ENCODE data around the gene NRXN2. TPM values are rescaled to one million over a fixed set of nuclear protein-coding genes. Genes with fewer than 3 reads are reported as not detected.

The NRXN2 gene
- total and polyA plus RNA-seq, 2 of the 13 experiments (the other 11 are each of a cell fraction or from before 2014, with no cell fraction given): not detected

GRCh38 chr11:64745189-64745520, 22.2 kb upstream of the NRXN2 start:
- 7% methylated on average over 15 of the region's 20 CpGs for WGBS (ENCODE audit: low lambda C conversion rate)
- Histone ChIP-seq H3K36me3 (replicated peaks in 1 of 2; ENCODE audit: control insufficient read depth in 1 of 2, insufficient read depth in 2 of 2, low read length in 2 of 2) (no peaks in the 10 kb centered on the region), H4K20me1 (ENCODE audit: insufficient read depth, low read length) (0 out of 2 replicates have a peak, but pooled peaks cover 3% of the 10 kb centered on the region), H3K9ac (ENCODE audit: insufficient read depth, low read depth, low read length) (no peak overlapping the region), H3K27me3 (ENCODE audit: control insufficient read depth in 1 of 2, insufficient read depth in 2 of 2, low read length in 2 of 2) (peaks cover 13 to 67% of the 10 kb centered on the region in 2 experiments), H3K4me2 (ENCODE audit: low read depth, low read length) (no peak overlapping the region), H3K79me2 (ENCODE audit: insufficient read depth, low read length) (no peaks in the 10 kb centered on the region), H3K4me1 (ENCODE audit: insufficient read depth, low read length) (peaks cover 36% of the 10 kb centered on the region), H2AFZ (ENCODE audit: low read length) (no peak overlapping the region), H3K27ac (ENCODE audit: extremely low read length, insufficient read depth, low read length) (no peak overlapping the region), H3K9me3 (ENCODE audit: low read length) (no peaks in the 10 kb centered on the region), H3K4me3 (replicated peaks in 1 of 3; ENCODE audit: insufficient read depth in 1 of 3, low read depth in 2 of 3, low read length in 3 of 3) (peak overlapping the region in 1 of 3 experiments; percentile 23; a peak in 2 of 6 replicates)
- BruUV-seq (replicated peaks): no TSS peak
- DNase-seq (ENCODE audit: low spot score) (no peak), ATAC-seq (no peak), FAIRE-seq (no peak)
- TF ChIP-seq AKAP8 (CRISPR knock-in tag; IDR thresholded peaks at IDR 0.05): no peak
- no peak for TF ChIP-seq RXRA (CRISPR knock-in tag; IDR thresholded peaks at IDR 0.05)
- no peak for TF ChIP-seq BCL3 (CRISPR knock-in tag; IDR thresholded peaks at IDR 0.05)
- TF ChIP-seq ZNF24 (IDR thresholded peaks at IDR 0.05): no peak
- TF ChIP-seq CREBL2 (CRISPR knock-in tag; IDR thresholded peaks at IDR 0.05; ENCODE audit: borderline replicate concordance): no peak
- TF ChIP-seq HOXA7 (CRISPR knock-in tag; IDR thresholded peaks at IDR 0.05): no peak
- in situ Hi-C loops (cut with HindIII; ENCODE audit: extremely low pct_ligation_motif_present, low pct_unique_long_range_greater_than_20kb): no loop called here
- intact Hi-C loops (cut with micrococcal nuclease; ENCODE audit: unreplicated experiment): no loop called here
- POLR2A ChIA-PET: no interaction called here
- CTCF ChIA-PET (ENCODE audit: low intra/inter-chr PET ratio, low total read pairs): no interaction called here

- WGBS (ENCODE audit: low lambda C conversion rate): 0% methylated on average over 6 of the region's 89 CpGs
- POLR2A ChIA-PET: no interaction called here
- H3K4me1 ChIP-seq (ENCODE audit: insufficient read depth, low read length): peaks cover 36% of the 10 kb centered on the region
- no peak for ATAC-seq
- no peak for FAIRE-seq
- no peaks in the 10 kb centered on the region for H3K36me3 ChIP-seq (replicated peaks in 1 of 2; ENCODE audit: control insufficient read depth in 1 of 2, insufficient read depth in 2 of 2, low read length in 2 of 2)
- in situ Hi-C loops (cut with HindIII; ENCODE audit: extremely low pct_ligation_motif_present, low pct_unique_long_range_greater_than_20kb): no loop called here
- H3K9ac ChIP-seq (ENCODE audit: insufficient read depth, low read depth, low read length): no peak overlapping the region
- CTCF ChIA-PET (ENCODE audit: low intra/inter-chr PET ratio, low total read pairs): interaction anchor here (2.8 kb wide), 1 partner anchor 56 kb away, joined by 23 read pairs; no protein-coding TSS in a partner anchor
- no peaks in the 10 kb centered on the region for H3K9me3 ChIP-seq (ENCODE audit: low read length)
- intact Hi-C loops (cut with micrococcal nuclease; ENCODE audit: unreplicated experiment): no loop called here
- no peak for DNase-seq (ENCODE audit: low spot score)
- TF ChIP-seq ZBTB10 (CRISPR knock-in tag; IDR thresholded peaks at IDR 0.05; ENCODE audit: borderline replicate concordance) (no peak), ZNF326 (CRISPR knock-in tag; IDR thresholded peaks at IDR 0.05; ENCODE audit: borderline replicate concordance) (no peak), CREBL2 (CRISPR knock-in tag; IDR thresholded peaks at IDR 0.05; ENCODE audit: borderline replicate concordance) (no peak), NR2F6 (IDR thresholded peaks at IDR 0.05) (no peak), NR2F6 (CRISPR knock-in tag; IDR thresholded peaks at IDR 0.05) (no peak), FOXM1 (CRISPR knock-in tag; IDR thresholded peaks at IDR 0.05) (no peak), SPEN (CRISPR knock-in tag; IDR thresholded peaks at IDR 0.05; ENCODE audit: low read depth) (no peak), ZNF160 (CRISPR knock-in tag; IDR thresholded peaks at IDR 0.05) (no peak), PTBP1 (IDR thresholded peaks at IDR 0.05; ENCODE audit: low read depth, low read length, poor library complexity, severe bottlenecking) (no peak)
- peak overlapping the region in 1 of 3 experiments; percentile 74; a peak in 2 of 6 replicates for H3K4me3 ChIP-seq (replicated peaks in 1 of 3; ENCODE audit: insufficient read depth in 1 of 3, low read depth in 2 of 3, low read length in 3 of 3)
- 0 out of 2 replicates have a peak, but pooled peaks cover 3% of the 10 kb centered on the region for H4K20me1 ChIP-seq (ENCODE audit: insufficient read depth, low read length)
- H3K27ac ChIP-seq (ENCODE audit: extremely low read length, insufficient read depth, low read length): no peak overlapping the region
- peaks cover 14 to 72% of the 10 kb centered on the region in 2 experiments for H3K27me3 ChIP-seq (ENCODE audit: control insufficient read depth in 1 of 2, insufficient read depth in 2 of 2, low read length in 2 of 2)
- no peak overlapping the region for H2AFZ ChIP-seq (ENCODE audit: low read length)
- BruUV-seq (replicated peaks): no TSS peak
- H3K79me2 ChIP-seq (ENCODE audit: insufficient read depth, low read length): no peaks in the 10 kb centered on the region
- H3K4me2 ChIP-seq (ENCODE audit: low read depth, low read length): peak overlapping the region; percentile 82; the same call in 1 of the 2 replicates
These were observed 21.7 kb upstream of the NRXN2 start for GRCh38 chr11:64744544-64745188.
